HL-60 (cell line): ENCODE data around the gene DIS3L2.

Experiments
- DNase-seq, 2 experiments: peaks; one replicate each; pipeline ENCODE4 v3.0.0-alpha.2; 2010 to 2020; ENCODE audit warnings: low read depth in 1 of 2, low spot score in 1 of 2
- H3K27ac ChIP-seq: fragments of 250-450 bp; sonication (Bioruptor Pico); replicated peaks from 2 replicates; pipeline ENCODE4 v1.5.1; 2020; ENCODE audit warnings: mild to moderate bottlenecking, moderate library complexity
- H3K27me3 ChIP-seq: fragments of 250-450 bp; sonication (Bioruptor Pico); 2 replicates; pipeline ENCODE4 v1.5.1; 2021; ENCODE audit warnings: mild to moderate bottlenecking, moderate library complexity; ENCODE audit not compliant: insufficient read depth, poor library complexity, severe bottlenecking
- H3K4me3 ChIP-seq: replicated peaks from 2 replicates; pipeline ENCODE4 v1.5.1; 2011; ENCODE audit warnings: mild to moderate bottlenecking, control low read depth, low read length; ENCODE audit not compliant: insufficient read depth
- GABPA ChIP-seq: IDR thresholded peaks from 2 replicates; pipeline ENCODE4 v1.6.1; 2012; ENCODE audit warnings: low read depth
- POLR2AphosphoS5 ChIP-seq: IDR thresholded peaks from 2 replicates; pipeline ENCODE4 v1.6.1; 2012; ENCODE audit warnings: low read depth
- SPI1 ChIP-seq: IDR thresholded peaks from 2 replicates; pipeline ENCODE4 v1.6.1; 2012; ENCODE audit warnings: low read depth, mild to moderate bottlenecking, borderline replicate concordance
- TF ChIP-seq, protein P1 (sequence below): IDR thresholded peaks from one replicate; pipeline ENCODE4 v1.5.1; 2011; ENCODE audit warnings: low read length, control low read depth, inconsistent platforms; ENCODE audit not compliant: insufficient read depth
- TF ChIP-seq, protein P2 (sequence below): IDR thresholded peaks from 2 replicates; pipeline ENCODE4 v1.6.1; 2012; ENCODE audit warnings: low read depth; ENCODE audit not compliant: insufficient replicate concordance

Gene DIS3L2

DNA sequence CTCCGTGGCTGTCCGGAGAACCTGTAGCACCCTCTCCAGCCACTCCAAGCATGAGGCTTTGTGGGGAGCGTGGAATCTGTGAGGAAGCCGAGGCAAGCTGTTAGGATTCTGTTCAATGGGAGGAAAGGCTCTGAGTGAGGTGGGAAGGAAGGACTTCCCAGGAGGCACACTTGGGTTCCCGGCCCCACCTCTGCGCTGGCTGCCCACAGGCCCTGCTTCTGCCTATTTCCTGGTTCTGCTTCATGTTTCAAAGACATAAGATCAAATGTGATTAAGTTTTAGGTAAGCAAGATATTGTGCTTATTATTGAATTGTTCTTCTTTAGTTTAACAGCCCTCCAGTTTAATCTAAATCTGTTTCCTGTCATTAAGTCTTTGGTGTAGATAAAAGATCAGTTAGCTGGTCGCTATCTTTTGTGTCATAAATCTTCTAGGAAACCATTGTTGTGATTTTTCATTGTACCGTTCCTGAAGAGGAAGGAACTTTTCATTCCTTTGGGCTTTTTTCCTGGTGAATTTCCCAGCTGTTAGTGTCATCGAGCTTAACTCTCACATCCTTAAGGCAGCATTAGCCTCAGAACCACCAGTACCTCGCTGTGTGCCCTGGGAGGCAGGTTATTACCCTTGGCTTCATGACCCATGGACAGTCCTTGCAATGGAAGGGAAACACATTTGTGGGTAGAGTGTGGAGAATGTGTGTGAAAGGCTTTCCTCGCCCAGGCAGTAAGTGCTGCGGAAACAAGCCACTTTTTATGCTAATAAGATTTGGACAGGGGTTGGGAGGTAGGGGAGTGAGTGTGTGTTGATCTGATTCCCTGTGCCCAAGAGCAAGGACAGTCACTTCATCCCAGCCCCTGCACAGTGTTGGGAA is 355.2 kb downstream of the DIS3L2 start:
- H3K27ac ChIP-seq, result peak overlapping the region; percentile 63
- no peak overlapping the region for H3K4me3 ChIP-seq
- DNase-seq, result no peak
- TF ChIP-seq POLR2AphosphoS5, result no peak
- TF ChIP-seq GABPA, result no peak
- TF ChIP-seq, protein P1, sequence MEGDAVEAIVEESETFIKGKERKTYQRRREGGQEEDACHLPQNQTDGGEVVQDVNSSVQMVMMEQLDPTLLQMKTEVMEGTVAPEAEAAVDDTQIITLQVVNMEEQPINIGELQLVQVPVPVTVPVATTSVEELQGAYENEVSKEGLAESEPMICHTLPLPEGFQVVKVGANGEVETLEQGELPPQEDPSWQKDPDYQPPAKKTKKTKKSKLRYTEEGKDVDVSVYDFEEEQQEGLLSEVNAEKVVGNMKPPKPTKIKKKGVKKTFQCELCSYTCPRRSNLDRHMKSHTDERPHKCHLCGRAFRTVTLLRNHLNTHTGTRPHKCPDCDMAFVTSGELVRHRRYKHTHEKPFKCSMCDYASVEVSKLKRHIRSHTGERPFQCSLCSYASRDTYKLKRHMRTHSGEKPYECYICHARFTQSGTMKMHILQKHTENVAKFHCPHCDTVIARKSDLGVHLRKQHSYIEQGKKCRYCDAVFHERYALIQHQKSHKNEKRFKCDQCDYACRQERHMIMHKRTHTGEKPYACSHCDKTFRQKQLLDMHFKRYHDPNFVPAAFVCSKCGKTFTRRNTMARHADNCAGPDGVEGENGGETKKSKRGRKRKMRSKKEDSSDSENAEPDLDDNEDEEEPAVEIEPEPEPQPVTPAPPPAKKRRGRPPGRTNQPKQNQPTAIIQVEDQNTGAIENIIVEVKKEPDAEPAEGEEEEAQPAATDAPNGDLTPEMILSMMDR, result no peak
- TF ChIP-seq, protein P2, sequence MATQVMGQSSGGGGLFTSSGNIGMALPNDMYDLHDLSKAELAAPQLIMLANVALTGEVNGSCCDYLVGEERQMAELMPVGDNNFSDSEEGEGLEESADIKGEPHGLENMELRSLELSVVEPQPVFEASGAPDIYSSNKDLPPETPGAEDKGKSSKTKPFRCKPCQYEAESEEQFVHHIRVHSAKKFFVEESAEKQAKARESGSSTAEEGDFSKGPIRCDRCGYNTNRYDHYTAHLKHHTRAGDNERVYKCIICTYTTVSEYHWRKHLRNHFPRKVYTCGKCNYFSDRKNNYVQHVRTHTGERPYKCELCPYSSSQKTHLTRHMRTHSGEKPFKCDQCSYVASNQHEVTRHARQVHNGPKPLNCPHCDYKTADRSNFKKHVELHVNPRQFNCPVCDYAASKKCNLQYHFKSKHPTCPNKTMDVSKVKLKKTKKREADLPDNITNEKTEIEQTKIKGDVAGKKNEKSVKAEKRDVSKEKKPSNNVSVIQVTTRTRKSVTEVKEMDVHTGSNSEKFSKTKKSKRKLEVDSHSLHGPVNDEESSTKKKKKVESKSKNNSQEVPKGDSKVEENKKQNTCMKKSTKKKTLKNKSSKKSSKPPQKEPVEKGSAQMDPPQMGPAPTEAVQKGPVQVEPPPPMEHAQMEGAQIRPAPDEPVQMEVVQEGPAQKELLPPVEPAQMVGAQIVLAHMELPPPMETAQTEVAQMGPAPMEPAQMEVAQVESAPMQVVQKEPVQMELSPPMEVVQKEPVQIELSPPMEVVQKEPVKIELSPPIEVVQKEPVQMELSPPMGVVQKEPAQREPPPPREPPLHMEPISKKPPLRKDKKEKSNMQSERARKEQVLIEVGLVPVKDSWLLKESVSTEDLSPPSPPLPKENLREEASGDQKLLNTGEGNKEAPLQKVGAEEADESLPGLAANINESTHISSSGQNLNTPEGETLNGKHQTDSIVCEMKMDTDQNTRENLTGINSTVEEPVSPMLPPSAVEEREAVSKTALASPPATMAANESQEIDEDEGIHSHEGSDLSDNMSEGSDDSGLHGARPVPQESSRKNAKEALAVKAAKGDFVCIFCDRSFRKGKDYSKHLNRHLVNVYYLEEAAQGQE, result no peak
- no peak for TF ChIP-seq SPI1
- H3K27me3 ChIP-seq, result no peaks in the 10 kb centered on the region

DNA sequence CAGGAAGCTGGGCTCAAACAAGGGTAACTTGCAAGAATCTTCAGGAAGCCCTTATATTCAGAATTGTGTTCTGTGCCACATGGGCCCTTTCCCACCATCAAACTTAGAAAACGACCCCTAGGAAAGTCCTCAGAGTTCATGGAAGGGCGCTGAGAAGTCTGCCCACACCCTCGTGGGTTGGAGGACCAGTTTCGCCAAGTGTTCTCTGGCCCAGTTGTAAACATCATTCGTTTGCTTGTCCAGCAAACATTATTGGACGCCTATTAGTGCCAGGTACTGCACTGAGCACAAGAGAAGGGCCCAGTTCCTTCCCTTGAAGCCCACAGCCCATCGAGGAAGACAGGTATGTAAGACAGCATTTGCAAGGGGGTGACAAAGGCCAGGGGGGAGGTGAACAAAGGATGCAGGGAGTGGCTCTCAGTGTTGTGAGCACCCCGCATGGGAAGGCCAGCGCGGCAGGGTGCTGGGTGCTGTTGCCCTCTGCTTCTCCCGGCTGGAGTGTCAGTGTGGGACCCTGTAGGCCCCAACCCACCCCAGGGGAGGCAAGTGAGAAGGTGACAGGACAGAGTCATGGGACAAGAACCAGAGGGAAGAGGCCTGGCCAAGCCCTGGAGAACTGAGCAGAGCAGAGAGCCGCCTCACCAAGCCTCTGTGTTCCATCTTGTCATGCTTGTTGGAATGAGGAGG is 356.8 kb downstream of the DIS3L2 start:
- no peak overlapping the region for H3K4me3 ChIP-seq
- H3K27ac ChIP-seq, result no peak overlapping the region
- TF ChIP-seq GABPA (no peak), POLR2AphosphoS5 (no peak), SPI1 (no peak)
- TF ChIP-seq, protein P1, result no peak
- TF ChIP-seq, protein P2, result no peak
- DNase-seq, result no peak
- no peaks in the 10 kb centered on the region for H3K27me3 ChIP-seq

DNA sequence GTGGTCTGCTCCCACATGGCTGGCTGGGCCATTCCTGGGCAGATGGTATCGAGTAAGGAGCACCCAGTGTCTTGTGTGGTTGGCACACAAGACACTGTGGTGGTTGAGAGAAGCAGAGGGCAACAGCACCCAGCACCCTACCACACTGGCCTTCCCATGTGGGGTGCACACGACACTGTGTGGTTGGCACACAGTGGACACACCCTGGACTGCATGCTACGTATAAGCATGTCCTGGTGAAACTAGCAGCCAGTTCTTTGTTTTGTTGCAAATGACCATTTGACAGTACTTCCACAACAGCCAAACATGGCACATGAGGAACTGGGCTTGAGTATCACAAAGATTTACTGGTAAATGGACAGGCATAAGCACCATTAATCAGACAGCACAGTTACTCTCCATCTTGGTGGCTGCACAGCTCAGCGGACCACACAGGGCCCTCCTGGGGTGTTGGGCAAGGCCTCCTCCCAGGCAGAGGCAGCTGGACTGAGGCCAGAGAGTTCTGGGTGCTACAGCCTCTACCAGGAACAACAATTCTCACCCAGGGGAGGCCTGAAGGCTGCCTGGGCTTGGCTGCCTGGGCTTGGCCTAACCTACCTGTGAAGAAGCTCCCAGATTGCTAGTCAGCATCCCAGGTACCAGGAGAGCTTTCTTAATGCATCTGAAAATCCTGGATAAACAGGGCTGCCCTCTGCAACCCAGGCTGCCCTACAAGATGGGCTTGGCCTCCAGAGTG is 357.7 kb downstream of the DIS3L2 start:
- TF ChIP-seq, protein P2, result no peak
- TF ChIP-seq GABPA (no peak), SPI1 (no peak), POLR2AphosphoS5 (no peak)
- TF ChIP-seq, protein P1, result no peak
- no peak for DNase-seq
- Histone ChIP-seq H3K27ac (no peak overlapping the region), H3K4me3 (no peak overlapping the region), H3K27me3 (no peaks in the 10 kb centered on the region)
